Measurements from ENCODE around the gene DNAH7.

Gene DNAH7

GRCh38 chr2:195830968-195831950 is 237.4 kb downstream of the DNAH7 start:
- TF ChIP-seq, protein P1, sequence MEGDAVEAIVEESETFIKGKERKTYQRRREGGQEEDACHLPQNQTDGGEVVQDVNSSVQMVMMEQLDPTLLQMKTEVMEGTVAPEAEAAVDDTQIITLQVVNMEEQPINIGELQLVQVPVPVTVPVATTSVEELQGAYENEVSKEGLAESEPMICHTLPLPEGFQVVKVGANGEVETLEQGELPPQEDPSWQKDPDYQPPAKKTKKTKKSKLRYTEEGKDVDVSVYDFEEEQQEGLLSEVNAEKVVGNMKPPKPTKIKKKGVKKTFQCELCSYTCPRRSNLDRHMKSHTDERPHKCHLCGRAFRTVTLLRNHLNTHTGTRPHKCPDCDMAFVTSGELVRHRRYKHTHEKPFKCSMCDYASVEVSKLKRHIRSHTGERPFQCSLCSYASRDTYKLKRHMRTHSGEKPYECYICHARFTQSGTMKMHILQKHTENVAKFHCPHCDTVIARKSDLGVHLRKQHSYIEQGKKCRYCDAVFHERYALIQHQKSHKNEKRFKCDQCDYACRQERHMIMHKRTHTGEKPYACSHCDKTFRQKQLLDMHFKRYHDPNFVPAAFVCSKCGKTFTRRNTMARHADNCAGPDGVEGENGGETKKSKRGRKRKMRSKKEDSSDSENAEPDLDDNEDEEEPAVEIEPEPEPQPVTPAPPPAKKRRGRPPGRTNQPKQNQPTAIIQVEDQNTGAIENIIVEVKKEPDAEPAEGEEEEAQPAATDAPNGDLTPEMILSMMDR (IDR thresholded peaks at IDR 0.05; ENCODE audit: insufficient read depth, missing control alignments), result no peak
- peak; percentile 6 for FAIRE-seq
- DNase-seq (ENCODE audit: insufficient read length, low spot score), result no peak

- no peak for DNase-seq (ENCODE audit: insufficient read length, low spot score)
- TF ChIP-seq, protein P1 (IDR thresholded peaks at IDR 0.05; ENCODE audit: insufficient read depth, missing control alignments), result no peak
- no peak for FAIRE-seq
These were observed 244.2 kb downstream of the DNAH7 start for GRCh38 chr2:195824478-195824877.

DNA sequence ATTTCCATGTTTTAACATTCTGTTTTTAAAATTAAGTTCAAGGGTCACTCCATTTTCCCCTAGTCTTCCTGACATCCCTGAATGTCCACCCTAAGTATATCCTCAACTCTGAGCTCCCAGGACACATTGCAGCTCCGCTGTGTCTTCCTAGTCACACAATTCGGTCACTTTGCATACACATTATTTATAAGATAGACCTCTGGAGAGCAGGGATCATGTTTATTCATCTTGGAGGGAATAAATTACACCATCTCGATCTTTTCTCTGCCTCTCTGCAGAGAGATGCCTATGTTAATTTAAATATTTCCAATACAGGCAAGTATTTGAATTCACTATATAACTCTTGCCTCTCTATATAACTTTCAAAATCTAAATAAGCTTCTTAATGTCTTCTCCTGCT is 245.4 kb downstream of the DNAH7 start:
- DNase-seq (ENCODE audit: insufficient read length, low spot score) (no peak), FAIRE-seq (no peak)

GRCh38 chr2:195821566-195821932 is 247.1 kb downstream of the DNAH7 start:
- TF ChIP-seq, protein P1 (IDR thresholded peaks at IDR 0.05; ENCODE audit: insufficient read depth, missing control alignments), result no peak
- no peak for DNase-seq (ENCODE audit: insufficient read length, low spot score)
- no peak for FAIRE-seq

More for the DNA sequence above, 245.4 kb downstream of the DNAH7 start:
- TF ChIP-seq, protein P1 (IDR thresholded peaks at IDR 0.05; ENCODE audit: insufficient read depth, missing control alignments), result no peak

DNA sequence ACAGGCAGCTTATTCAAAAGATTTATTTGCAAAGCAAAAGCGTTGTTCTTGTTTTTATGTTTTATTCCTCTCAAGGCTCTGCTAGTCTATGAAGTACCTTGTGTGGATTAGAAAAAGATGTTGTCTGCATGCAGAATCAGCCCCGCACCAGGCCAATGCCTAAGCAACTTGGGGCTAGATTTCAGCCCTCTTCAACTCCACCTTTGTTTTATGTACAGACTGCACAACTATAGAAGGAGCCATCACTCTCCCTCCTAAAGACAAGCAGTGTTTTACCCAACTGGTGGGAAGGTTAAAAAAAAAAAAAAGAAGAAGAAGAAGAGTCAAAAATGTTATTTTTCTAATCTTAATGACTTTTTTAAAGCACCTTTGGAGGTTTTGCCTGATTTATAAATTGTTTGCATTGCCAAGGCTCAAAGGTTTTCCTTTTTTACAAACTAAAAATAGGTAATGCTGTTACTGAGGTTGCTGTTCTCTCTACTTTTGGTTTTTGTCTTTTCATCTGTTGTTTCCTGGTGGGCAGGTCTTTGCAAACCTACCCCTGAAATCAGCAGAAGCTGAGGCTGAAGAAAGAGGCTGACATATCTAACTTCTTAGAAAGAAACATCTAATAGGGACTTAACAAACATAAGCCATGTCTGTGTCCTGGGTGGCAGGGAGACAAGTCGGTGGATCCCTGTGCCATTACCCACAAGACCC is 247.6 kb downstream of the DNAH7 start:
- no peak for FAIRE-seq
- TF ChIP-seq, protein P1 (IDR thresholded peaks at IDR 0.05; ENCODE audit: insufficient read depth, missing control alignments), result no peak
- no peak for DNase-seq (ENCODE audit: insufficient read length, low spot score)

- FAIRE-seq (no peak), DNase-seq (ENCODE audit: insufficient read length, low spot score) (no peak)
- TF ChIP-seq, protein P1 (IDR thresholded peaks at IDR 0.05; ENCODE audit: insufficient read depth, missing control alignments), result no peak
These were observed 248.3 kb downstream of the DNAH7 start for GRCh38 chr2:195820373-195820772.
